ENCODE results near the gene ACAT2.
"Not testable (repeated sequence)": the region's sequence is repeated elsewhere in the genome, so short reads cannot be mapped to it uniquely, and the experiment has no call there.

The ACAT2 gene

DNA sequence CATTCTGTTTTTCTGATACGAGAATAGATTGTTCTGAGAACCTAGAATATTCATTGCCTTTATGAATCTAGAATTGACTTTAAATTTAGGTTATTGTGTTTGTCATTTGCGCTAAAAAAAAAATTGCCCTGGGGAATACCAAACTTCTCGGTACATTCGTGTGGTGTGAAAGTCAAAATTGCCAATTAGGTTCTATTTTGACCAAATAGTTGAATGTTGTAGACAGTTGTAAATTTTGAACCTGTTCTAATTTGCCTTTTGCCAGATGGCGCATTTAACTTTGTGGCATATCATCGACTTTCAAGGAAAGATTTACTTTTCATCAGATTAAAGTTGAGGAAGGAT lies 31.5 kb upstream of the ACAT2 start:
- no peak for DNase-seq (ENCODE audit: low read depth, low spot score)

DNA sequence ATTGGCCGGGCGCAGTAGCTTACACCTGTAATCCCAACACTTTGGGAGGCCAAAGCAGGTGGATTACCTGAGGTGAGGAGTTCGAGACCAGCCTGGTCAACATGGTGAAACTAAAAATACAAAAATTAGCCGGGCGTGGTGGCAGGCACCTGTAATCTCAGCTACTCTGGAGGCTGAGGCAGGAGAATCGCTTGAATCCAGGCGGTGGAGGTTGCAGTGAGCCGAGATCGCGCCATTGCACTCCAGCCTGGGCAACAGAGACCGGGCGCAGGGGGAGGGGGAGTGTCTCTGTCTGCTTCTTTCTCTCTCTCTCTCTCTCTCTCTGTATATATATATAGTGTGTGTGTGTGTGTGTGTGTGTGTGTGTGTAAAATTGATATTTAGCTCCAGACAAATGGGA lies 29.3 kb upstream of the ACAT2 start:
- DNase-seq (ENCODE audit: low read depth, low spot score): not testable (repeated sequence)

DNA sequence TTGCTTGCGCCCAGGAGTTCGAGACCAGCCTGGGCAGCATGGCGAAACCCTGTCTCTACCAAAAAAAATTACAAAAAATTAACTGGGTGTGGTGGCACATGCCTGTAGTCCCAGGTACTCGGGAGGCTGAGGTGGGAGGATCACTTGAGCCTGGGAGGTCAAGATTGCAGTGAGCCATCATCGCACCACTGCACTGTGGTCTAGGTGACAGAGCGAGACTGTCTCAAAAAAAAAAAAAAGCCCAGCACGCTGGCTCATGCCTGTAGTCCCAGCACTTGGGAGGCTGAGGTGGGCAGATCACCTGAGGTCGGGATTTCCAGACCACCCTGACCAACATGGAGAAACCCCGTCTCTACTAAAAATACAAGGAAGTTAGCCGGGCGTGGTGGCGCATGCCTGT lies 28.4 kb upstream of the ACAT2 start:
- not testable (repeated sequence) for DNase-seq (ENCODE audit: low read depth, low spot score)

- DNase-seq (ENCODE audit: low read depth, low spot score): no peak
Observed at GRCh38 chr6:159736908-159737307, 24.9 kb upstream of the ACAT2 start.

- no peak for DNase-seq (ENCODE audit: low read depth, low spot score)
Observed at GRCh38 chr6:159739341-159739740, 22.5 kb upstream of the ACAT2 start.

DNA sequence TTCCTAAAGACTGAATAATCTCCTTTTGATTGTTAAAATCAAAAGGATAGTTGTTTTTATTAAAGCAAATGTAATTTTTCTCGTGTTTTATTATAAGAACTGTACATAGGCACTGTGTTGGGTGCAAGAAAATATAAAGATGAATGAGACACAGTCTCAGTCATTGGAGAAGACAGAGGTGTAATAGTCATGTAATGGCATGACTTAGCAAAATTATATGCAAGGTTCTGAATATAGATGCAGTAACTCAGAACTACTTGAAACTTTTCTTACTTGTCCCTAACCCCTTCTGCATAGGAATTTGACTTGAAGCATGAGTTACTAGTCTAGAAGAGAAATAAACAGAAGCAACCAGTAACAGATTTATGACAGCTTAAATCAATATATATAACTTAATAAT lies 19.7 kb upstream of the ACAT2 start:
- no peak for DNase-seq (ENCODE audit: low read depth, low spot score)

- no peak for DNase-seq (ENCODE audit: low read depth, low spot score)
Observed at GRCh38 chr6:159745081-159745480, 16.8 kb upstream of the ACAT2 start.

GRCh38 chr6:159746759-159747158 lies 15.1 kb upstream of the ACAT2 start:
- DNase-seq (ENCODE audit: low read depth, low spot score): no peak

DNA sequence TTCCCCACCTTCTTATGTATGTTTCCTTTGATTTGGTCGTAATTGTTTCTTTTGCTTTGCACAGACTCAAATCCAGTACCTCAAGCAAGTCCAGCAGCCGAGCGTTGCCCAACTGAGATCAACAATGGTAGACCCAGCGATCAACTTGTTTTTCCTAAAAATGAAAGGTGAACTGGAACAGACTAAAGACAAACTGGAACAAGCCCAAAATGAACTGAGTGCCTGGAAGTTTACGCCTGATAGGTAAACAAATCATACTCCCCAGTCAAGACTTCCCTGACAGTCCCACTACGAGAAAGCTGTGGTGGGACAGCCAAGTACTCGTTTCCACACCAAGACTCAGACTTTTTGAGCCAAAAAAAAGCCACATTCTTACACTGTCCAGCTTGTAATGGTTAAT lies 13.7 kb upstream of the ACAT2 start:
- DNase-seq (ENCODE audit: low read depth, low spot score): not testable (repeated sequence)

GRCh38 chr6:159751448-159751847 lies 10.4 kb upstream of the ACAT2 start:
- DNase-seq (ENCODE audit: low read depth, low spot score): no peak

- DNase-seq (ENCODE audit: low read depth, low spot score): no peak
Observed at GRCh38 chr6:159753081-159753872, 8.6 kb upstream of the ACAT2 start.

GRCh38 chr6:159754401-159754800 lies 7.4 kb upstream of the ACAT2 start:
- no peak for DNase-seq (ENCODE audit: low read depth, low spot score)

GRCh38 chr6:159754959-159755914 lies 6.6 kb upstream of the ACAT2 start:
- no peak for DNase-seq (ENCODE audit: low read depth, low spot score)

- no peak for DNase-seq (ENCODE audit: low read depth, low spot score)
Observed at GRCh38 chr6:159756508-159756907, 5.3 kb upstream of the ACAT2 start.

- DNase-seq (ENCODE audit: low read depth, low spot score): no peak
Observed at GRCh38 chr6:159758031-159759001, 3.5 kb upstream of the ACAT2 start.

DNA sequence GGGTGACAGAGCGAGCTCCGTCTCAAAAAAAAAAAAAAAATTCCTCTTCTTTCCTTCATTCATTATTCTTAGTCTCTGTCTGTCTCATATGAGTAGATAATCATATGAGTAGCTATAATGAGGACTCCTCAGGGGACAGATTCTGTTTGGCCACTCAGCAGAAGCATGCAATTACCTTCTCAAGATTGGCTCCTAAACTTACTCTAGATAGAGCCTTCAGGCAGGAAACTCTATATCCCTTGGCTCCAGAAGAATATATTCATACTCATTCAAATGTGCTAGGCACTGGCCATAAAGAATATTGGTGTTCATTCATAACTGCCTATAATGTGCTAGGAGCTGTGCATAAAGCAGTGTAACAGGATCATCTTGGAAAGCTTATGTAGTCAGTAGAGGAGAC lies 2.2 kb upstream of the ACAT2 start:
- no peak for DNase-seq (ENCODE audit: low read depth, low spot score)

DNA sequence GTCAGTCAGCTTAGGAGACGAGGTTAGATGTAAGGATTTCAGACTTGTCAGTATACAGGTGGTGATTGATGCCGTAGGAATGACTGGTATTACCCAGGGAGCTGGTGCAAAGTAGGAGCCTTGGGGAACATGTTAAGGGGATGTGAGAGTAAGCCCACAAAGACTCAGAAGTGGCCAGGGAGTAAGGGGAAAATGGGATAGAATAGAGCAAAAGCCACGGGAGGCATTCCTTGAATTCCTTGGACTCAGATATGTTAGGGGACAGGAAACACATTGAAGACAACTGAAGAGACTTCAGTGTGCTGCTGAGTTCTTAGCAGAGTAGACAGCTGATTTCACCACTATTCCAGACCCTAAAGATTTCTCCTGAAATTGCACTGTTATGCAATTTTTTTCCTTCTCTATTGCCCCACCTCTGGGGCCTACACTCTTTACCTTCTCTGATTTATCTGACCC lies 1.2 kb upstream of the ACAT2 start:
- no peak for DNase-seq (ENCODE audit: low read depth, low spot score)

- no peak for DNase-seq (ENCODE audit: low read depth, low spot score)
Observed at GRCh38 chr6:159761129-159761872, 544 bp upstream of the ACAT2 start.

DNA sequence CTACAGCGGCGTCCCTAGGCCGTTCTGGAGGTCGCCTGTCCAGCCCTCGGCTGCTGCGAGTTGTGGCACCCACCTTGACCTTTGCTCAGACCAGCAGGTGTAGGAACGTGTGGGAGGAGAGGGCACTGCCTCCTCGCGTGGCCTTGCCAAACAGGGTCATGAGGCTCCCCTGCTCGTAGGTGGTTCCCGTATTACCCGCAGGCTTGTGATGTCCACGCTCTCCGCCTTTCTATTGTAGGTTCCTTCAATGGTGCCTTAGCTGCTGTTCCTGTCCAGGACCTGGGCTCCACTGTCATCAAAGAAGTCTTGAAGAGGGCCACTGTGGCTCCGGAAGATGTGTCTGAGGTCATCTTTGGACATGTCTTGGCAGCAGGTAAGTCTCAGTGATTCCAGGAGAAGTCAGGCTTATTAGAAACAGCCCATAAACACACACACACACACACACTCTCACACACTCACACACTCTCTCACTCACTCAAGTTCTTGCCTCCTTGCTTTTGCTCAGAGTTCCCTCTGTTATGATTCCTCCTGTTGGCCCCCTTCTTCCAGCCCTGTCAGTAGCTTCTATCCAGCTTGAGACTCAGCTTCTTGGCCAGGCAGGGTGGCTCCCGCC lies 942 bp downstream of the ACAT2 start:
- no peak for DNase-seq (ENCODE audit: low read depth, low spot score)

GRCh38 chr6:159766906-159767305 lies 5.1 kb downstream of the ACAT2 start:
- no peak for DNase-seq (ENCODE audit: low read depth, low spot score)
